NCI-H774 (cell line): Measurements from ENCODE around the gene MX1.

ENCODE experiments used
- DNase-seq: peaks from one replicate; lab custom pipeline; 2025; lab: John Stamatoyannopoulos, UW

Gene MX1

GRCh38 chr21:41425954-41426675, at the start of gene MX1:
TSS of gene MX1 (plus strand) at chr21:41426239. CDS start at chr21:41432071, 5,832 bp downstream.
- peak; percentile 22 for DNase-seq

GRCh38 chr21:41377715-41378114, 48.3 kb upstream of the MX1 start:
- DNase-seq = no peak

GRCh38 chr21:41378849-41379248, 47.2 kb upstream of the MX1 start:
- DNase-seq = no peak

GRCh38 chr21:41379901-41380300, 46.1 kb upstream of the MX1 start:
- no peak for DNase-seq

GRCh38 chr21:41381731-41382130, 44.3 kb upstream of the MX1 start:
- DNase-seq = no peak

GRCh38 chr21:41387042-41387819, 38.8 kb upstream of the MX1 start:
- no peak for DNase-seq

DNA sequence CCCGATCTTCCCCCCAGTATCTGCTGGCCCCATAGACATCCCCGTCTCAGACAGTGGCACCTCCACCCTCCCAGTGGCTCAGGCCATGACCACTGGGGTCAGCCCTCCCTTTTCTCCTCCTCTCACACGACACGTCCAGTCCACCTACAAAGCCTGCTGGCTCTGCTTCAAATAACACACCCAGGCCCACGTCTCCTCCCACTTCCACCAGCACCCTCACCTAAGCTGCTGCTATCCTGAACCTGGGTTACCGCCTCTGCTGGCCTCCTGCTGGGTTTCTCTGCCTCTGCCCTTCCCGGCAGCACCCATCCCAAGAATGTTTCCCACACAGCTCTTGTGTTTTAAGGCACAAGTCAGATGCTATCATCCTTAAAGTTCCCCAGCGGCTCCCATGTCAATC, 38.2 kb upstream of the MX1 start:
- no peak for DNase-seq

- DNase-seq = no peak
Measured at GRCh38 chr21:41388259-41388658, 37.8 kb upstream of the MX1 start.

- DNase-seq = no peak
Measured at GRCh38 chr21:41390043-41390639, 35.9 kb upstream of the MX1 start.

GRCh38 chr21:41393876-41394465, 32.1 kb upstream of the MX1 start:
- no peak for DNase-seq

DNA sequence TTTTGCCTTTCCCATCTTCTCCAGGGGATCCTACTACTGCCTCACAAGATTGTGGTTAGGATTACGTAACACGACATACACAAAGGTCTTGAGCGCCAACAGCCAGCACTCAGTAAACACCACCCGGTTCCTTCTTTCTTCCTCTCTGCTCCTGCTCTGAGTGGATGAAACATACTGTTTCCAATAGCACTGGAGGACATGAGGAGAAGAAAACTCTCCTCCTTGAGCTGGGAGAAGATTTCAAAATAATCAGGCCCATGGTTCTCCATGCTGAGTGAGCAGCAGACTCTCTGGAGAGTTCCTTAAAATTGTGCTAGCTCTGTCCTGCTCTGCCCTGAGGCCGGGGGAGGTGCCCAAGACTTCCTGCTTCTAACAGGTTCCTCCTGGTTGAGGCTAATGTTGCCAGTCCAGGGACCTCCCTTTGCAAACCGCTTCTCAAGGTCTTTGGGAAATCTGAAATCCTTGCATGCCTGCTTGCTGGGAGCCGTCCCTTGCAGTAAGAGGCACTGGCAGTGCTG, 29.4 kb upstream of the MX1 start:
- no peak for DNase-seq

GRCh38 chr21:41397471-41397891, 28.6 kb upstream of the MX1 start:
- DNase-seq = no peak

GRCh38 chr21:41398251-41398650, 27.8 kb upstream of the MX1 start:
- no peak for DNase-seq

GRCh38 chr21:41398831-41399230, 27.2 kb upstream of the MX1 start:
- no peak for DNase-seq

GRCh38 chr21:41399246-41399800, 26.7 kb upstream of the MX1 start:
- no peak for DNase-seq

DNA sequence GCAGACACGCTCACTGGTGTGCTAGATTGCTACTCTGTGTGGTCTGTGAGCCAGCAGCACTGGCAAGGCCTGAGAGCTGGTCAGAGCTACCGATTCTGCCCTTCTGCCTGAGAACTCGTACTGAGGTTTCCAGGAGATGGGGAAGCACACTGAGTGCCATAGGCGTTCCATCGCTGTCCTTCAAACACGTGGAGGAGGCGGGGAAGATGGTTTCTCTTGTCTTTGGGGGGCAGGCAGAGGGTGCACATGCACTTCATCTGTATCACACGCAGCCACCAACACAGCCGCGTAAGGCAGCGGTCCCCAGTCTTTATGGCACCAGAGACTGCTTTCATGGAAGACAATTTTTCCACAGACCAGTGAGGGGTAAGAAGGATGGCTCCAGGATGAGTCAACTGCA, 23.8 kb upstream of the MX1 start:
- DNase-seq = no peak

DNA sequence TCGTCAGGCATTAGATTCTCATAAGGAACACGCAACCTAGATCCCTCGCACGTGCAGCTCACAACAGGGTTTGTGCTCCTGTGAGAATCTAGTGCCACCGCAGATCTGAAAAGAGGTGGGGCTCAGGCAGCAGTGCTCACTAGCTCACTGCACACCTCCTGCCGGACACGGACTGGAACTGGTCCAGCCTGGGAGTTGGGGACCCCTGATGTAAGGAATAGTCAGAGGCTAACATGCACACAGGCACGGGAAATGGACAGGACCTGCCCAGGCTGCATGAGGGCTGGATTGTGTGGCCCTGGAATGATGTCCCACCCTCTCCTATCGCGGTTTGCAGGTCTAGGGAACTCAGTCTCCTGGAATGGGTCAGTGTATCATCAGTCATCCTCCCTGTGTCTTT, 23.2 kb upstream of the MX1 start:
- no peak for DNase-seq

GRCh38 chr21:41403331-41403730, 22.7 kb upstream of the MX1 start:
- DNase-seq = no peak

GRCh38 chr21:41403966-41404365, 22.1 kb upstream of the MX1 start:
- no peak for DNase-seq

DNA sequence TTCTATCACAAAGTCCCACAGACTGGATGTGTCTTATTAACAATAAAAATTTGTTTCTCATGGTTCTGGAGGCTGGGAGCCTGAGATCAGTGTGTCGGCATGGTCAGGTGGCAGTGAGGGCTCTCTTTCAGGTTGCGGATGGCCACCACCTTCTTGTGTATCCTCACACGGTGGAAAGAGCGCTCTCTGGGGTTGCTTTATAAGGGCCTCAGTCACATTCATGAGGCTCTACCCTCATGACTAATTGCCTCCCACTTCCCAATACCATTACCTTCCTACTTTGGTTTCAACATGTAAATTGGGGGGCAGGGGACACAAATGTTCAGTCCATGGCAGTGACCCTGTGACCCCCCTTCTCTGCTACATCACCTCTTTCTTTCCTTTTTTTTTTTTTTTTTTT, 20.7 kb upstream of the MX1 start:
- DNase-seq = no peak

- DNase-seq = no peak
Measured at GRCh38 chr21:41406340-41406739, 19.7 kb upstream of the MX1 start.
